Natural killer cell (primary cell): ENCODE measurements around the gene SCN3B. TPM values are rescaled to one million over a fixed set of nuclear protein-coding genes. Genes with fewer than 3 reads are reported as not detected.

ENCODE experiments used
- ATAC-seq, 3 donors: fragments of 150-1000 bp in 2 of 3; fragments of 200-7000 bp in 1 of 3; cut with Tn5 transposase; 1 replicate in 1 of 3; 2 replicates in 2 of 3; pipeline ENCODE4 v1.10.0; 2021; ENCODE audit warnings: mild to moderate bottlenecking in 2 of 3, moderate library complexity in 2 of 3
- DNase-seq, 2 donors: peaks; one replicate each; pipeline versions ENCODE4 v3.0.0 to v3.0.0-alpha.2; 2013 to 2021; ENCODE audit warnings: mixed read lengths in 1 of 2
- H3K27ac ChIP-seq: one replicate; pipeline ENCODE4 v1.5.1; 2013; ENCODE audit warnings: mild to moderate bottlenecking, low read length
- H3K27me3 ChIP-seq: one replicate; pipeline ENCODE4 v1.6.1; 2013; ENCODE audit warnings: low read length; ENCODE audit not compliant: control insufficient read depth, insufficient read depth
- H3K36me3 ChIP-seq: one replicate; pipeline ENCODE4 v1.6.1; 2013; ENCODE audit warnings: low read length; ENCODE audit not compliant: control insufficient read depth, insufficient read depth
- H3K4me1 ChIP-seq: one replicate; pipeline ENCODE4 v1.6.1; 2013; ENCODE audit warnings: low read length; ENCODE audit not compliant: control insufficient read depth, insufficient read depth
- H3K4me3 ChIP-seq: one replicate; pipeline ENCODE4 v1.5.1; 2013; ENCODE audit warnings: low read length
- H3K9me3 ChIP-seq: one replicate; pipeline ENCODE4 v1.6.1; 2013; ENCODE audit warnings: low read length; ENCODE audit not compliant: control insufficient read depth, insufficient read depth
- H3K27ac Mint-ChIP-seq, 2 donors: one replicate each; pipeline ENCODE4 v1.8.0; 2022; ENCODE audit warnings: mild to moderate bottlenecking in 2 of 2, mixed read lengths in 2 of 2, moderate library complexity in 1 of 2
- H3K27me3 Mint-ChIP-seq, 2 donors: one replicate each; pipeline ENCODE4 v1.8.0; 2022; ENCODE audit warnings: low read depth in 2 of 2, mixed read lengths in 2 of 2
- H3K36me3 Mint-ChIP-seq: one replicate; pipeline ENCODE4 v1.8.0; 2022; ENCODE audit warnings: mixed read lengths
- H3K4me1 Mint-ChIP-seq, 2 donors: one replicate each; pipeline ENCODE4 v1.8.0; 2022; ENCODE audit warnings: mixed read lengths in 2 of 2
- H3K4me3 Mint-ChIP-seq: one replicate; pipeline ENCODE4 v1.8.0; 2022; ENCODE audit warnings: mild to moderate bottlenecking, moderate library complexity, mixed read lengths
- H3K9me3 Mint-ChIP-seq, 2 donors: one replicate each; pipeline ENCODE4 v1.8.0; 2022; ENCODE audit warnings: mixed read lengths in 2 of 2
- CTCF ChIP-seq: fragments of 200-600 bp; IDR thresholded peaks from one replicate; pipeline ENCODE4 v1.8.0; 2022; ENCODE audit warnings: antibody characterized with exemption
- WGBS: methylation state at CpG from one replicate; pipeline ENCODE4 v1.1.7; 2013; ENCODE audit warnings: missing lambda C conversion rate; ENCODE audit not compliant: insufficient coverage; 5-methylcytosine and 5-hydroxymethylcytosine counted together
- intact Hi-C: fragments of 100-400 bp; cut with micrococcal nuclease; formaldehyde crosslinking; loops from one replicate; pipeline ENCODE4 v1.14.2; 2022
- total RNA-seq, 4 donors: library from RNA; stranded (reverse); fragments of 120-200 nt in 1 of 4; gene quantifications; one replicate each; pipeline versions ENCODE4 v1.2.3 to v1.2.4, GENCODE V29; 2013 to 2022

SCN3B gene
- total RNA-seq, 3 donors from 2014 or later (not counting 1 experiment from before 2014, with no cell fraction given): not detected

DNA sequence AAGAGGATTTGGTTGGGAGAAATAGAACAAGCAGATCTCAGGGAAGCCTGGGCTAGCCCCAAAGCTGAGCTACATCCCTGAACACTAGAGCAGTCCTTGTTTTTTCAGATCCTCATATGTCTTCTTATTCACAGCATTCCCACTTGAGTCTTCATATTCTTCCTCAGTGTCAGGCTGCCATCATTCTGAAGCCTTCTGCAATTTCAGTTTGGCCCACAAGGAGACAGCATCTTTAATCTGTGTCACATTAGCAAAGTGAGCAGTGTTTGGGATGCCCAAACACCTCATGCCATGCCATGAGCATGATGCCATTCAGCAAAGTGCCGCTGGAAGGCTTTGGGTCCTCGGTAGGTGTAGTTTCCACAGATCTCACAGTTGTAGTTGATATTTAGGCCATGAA is 56.6 kb downstream of the SCN3B start:
- no peak for TF ChIP-seq CTCF
- H3K4me3 Mint-ChIP-seq: no peak overlapping the region
- no peak overlapping the region for H3K27ac Mint-ChIP-seq
- ATAC-seq (no peak), DNase-seq (no peak)
- Histone ChIP-seq H3K4me1 (no peaks in the 10 kb centered on the region), H3K27me3 (no peaks in the 10 kb centered on the region), H3K36me3 (peaks cover 3% of the 10 kb centered on the region), H3K9me3 (no peaks in the 10 kb centered on the region), H3K4me3 (no peak overlapping the region), H3K27ac (no peak overlapping the region)
- WGBS: 96% methylated on average over 2 of the region's 2 CpGs
- intact Hi-C loops: no loop called here
- H3K4me1 Mint-ChIP-seq: no peaks in the 10 kb centered on the region
- H3K36me3 Mint-ChIP-seq: no peaks in the 10 kb centered on the region
- H3K27me3 Mint-ChIP-seq: no peaks in the 10 kb centered on the region
- H3K9me3 Mint-ChIP-seq: no peaks in the 10 kb centered on the region

DNA sequence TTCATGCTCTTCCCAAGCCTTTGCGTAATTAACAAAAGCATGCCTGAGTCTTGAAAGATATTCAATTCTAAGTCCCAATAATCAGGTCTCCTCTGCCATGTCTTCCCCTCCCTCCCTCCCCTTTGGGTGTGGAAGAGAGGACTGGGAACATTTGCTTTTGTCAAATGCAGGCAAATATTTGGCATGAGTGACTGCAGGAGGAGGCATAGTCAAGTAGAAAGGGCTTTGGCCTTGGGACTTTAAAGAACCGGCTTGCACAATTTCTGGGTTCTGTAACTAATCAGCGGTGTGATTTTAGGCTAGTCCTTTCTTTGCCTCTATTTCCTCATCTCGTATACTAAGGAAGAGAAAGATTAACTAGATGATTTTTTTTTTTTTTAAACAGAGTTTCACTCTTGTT is 59.5 kb downstream of the SCN3B start:
- WGBS: 86% methylated on average over 3 of the region's 4 CpGs
- no peaks in the 10 kb centered on the region for H3K36me3 ChIP-seq
- no peaks in the 10 kb centered on the region for H3K4me1 ChIP-seq
- intact Hi-C loops: no loop called here
- no peak overlapping the region for H3K4me3 ChIP-seq
- Mint-ChIP-seq H3K4me1 (no peaks in the 10 kb centered on the region), H3K36me3 (no peaks in the 10 kb centered on the region), H3K27ac (no peak overlapping the region), H3K9me3 (no peaks in the 10 kb centered on the region), H3K4me3 (no peak overlapping the region), H3K27me3 (no peaks in the 10 kb centered on the region)
- no peak for ATAC-seq
- H3K9me3 ChIP-seq: no peaks in the 10 kb centered on the region
- TF ChIP-seq CTCF: no peak
- DNase-seq: no peak
- H3K27me3 ChIP-seq: no peaks in the 10 kb centered on the region
- H3K27ac ChIP-seq: no peak overlapping the region

DNA sequence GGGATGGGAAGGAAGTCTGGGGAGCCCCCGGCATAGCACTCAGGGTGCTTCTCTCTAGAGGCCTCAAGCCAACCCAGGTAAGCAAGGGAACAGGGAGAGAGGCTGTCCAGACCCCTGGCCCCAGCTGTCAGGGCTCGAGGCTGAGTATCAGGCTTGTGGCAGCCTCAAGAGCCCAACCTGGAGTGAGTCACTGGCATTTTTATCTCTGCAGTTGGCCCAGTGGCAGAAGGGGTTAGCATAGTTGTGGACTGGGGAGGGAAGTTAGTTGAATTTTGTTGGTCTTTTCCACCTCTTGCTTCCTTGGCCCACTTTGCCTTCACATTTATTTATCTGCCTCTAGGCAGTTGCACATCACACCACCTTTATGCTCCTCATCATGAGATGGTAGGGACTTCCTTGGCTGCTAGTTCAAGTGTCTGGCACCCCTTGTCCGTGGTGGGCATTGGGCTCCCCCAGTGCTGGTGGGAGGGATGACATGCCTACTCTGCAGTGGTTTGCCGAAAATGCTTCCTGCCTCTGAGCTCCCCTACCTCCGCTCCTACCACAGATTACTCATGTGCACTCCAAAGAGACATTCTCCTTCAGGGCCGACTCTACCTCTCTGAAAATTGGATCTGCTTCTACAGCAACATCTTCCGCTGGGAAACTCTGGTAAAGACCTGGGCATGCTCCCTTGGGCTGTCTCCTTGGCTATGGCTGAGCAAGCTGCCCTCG is 60.1 kb downstream of the SCN3B start:
- intact Hi-C loops: no loop called here
- Mint-ChIP-seq H3K4me1 (no peaks in the 10 kb centered on the region), H3K9me3 (no peaks in the 10 kb centered on the region), H3K36me3 (no peaks in the 10 kb centered on the region), H3K27me3 (no peaks in the 10 kb centered on the region), H3K4me3 (no peak overlapping the region), H3K27ac (no peak overlapping the region)
- Histone ChIP-seq H3K27me3 (no peaks in the 10 kb centered on the region), H3K9me3 (no peaks in the 10 kb centered on the region), H3K36me3 (no peaks in the 10 kb centered on the region), H3K4me3 (no peak overlapping the region), H3K4me1 (no peaks in the 10 kb centered on the region), H3K27ac (no peak overlapping the region)
- TF ChIP-seq CTCF: no peak
- DNase-seq (no peak), ATAC-seq (no peak)
- 95% methylated on average over 8 of the region's 8 CpGs for WGBS

- no peak overlapping the region for H3K27ac Mint-ChIP-seq
- ATAC-seq (no peak), DNase-seq (no peak)
- TF ChIP-seq CTCF: no peak
- 97% methylated on average over 5 of the region's 6 CpGs for WGBS
- H3K4me3 ChIP-seq: no peak overlapping the region
- H3K4me1 Mint-ChIP-seq: no peaks in the 10 kb centered on the region
- no peaks in the 10 kb centered on the region for H3K36me3 ChIP-seq
- H3K4me3 Mint-ChIP-seq: no peak overlapping the region
- H3K4me1 ChIP-seq: no peaks in the 10 kb centered on the region
- no peaks in the 10 kb centered on the region for H3K36me3 Mint-ChIP-seq
- H3K27me3 ChIP-seq: no peaks in the 10 kb centered on the region
- no peak overlapping the region for H3K27ac ChIP-seq
- intact Hi-C loops: no loop called here
- H3K9me3 Mint-ChIP-seq: no peaks in the 10 kb centered on the region
- H3K9me3 ChIP-seq: no peaks in the 10 kb centered on the region
- no peaks in the 10 kb centered on the region for H3K27me3 Mint-ChIP-seq
These were observed 60.9 kb downstream of the SCN3B start for GRCh38 chr11:123593570-123593969.
